Natural killer cell (primary cell): ENCODE results near the gene PHPT1. TPM values are rescaled to one million over a fixed set of nuclear protein-coding genes. Genes with fewer than 3 reads are reported as not detected.

Source experiments
- ATAC-seq, 3 donors: fragments of 150-1000 bp in 2 of 3; fragments of 200-7000 bp in 1 of 3; cut with Tn5 transposase; 1 replicate in 1 of 3; 2 replicates in 2 of 3; pipeline ENCODE4 v1.10.0; 2021; ENCODE audit warnings: mild to moderate bottlenecking in 2 of 3, moderate library complexity in 2 of 3
- DNase-seq, 2 donors: peaks; one replicate each; pipeline versions ENCODE4 v3.0.0 to v3.0.0-alpha.2; 2013 to 2021; ENCODE audit warnings: mixed read lengths in 1 of 2
- H3K27ac ChIP-seq: one replicate; pipeline ENCODE4 v1.5.1; 2013; ENCODE audit warnings: mild to moderate bottlenecking, low read length
- H3K27me3 ChIP-seq: one replicate; pipeline ENCODE4 v1.6.1; 2013; ENCODE audit warnings: low read length; ENCODE audit not compliant: control insufficient read depth, insufficient read depth
- H3K36me3 ChIP-seq: one replicate; pipeline ENCODE4 v1.6.1; 2013; ENCODE audit warnings: low read length; ENCODE audit not compliant: control insufficient read depth, insufficient read depth
- H3K4me1 ChIP-seq: one replicate; pipeline ENCODE4 v1.6.1; 2013; ENCODE audit warnings: low read length; ENCODE audit not compliant: control insufficient read depth, insufficient read depth
- H3K4me3 ChIP-seq: one replicate; pipeline ENCODE4 v1.5.1; 2013; ENCODE audit warnings: low read length
- H3K9me3 ChIP-seq: one replicate; pipeline ENCODE4 v1.6.1; 2013; ENCODE audit warnings: low read length; ENCODE audit not compliant: control insufficient read depth, insufficient read depth
- H3K27ac Mint-ChIP-seq, 2 donors: one replicate each; pipeline ENCODE4 v1.8.0; 2022; ENCODE audit warnings: mild to moderate bottlenecking in 2 of 2, mixed read lengths in 2 of 2, moderate library complexity in 1 of 2
- H3K27me3 Mint-ChIP-seq, 2 donors: one replicate each; pipeline ENCODE4 v1.8.0; 2022; ENCODE audit warnings: low read depth in 2 of 2, mixed read lengths in 2 of 2
- H3K36me3 Mint-ChIP-seq: one replicate; pipeline ENCODE4 v1.8.0; 2022; ENCODE audit warnings: mixed read lengths
- H3K4me1 Mint-ChIP-seq, 2 donors: one replicate each; pipeline ENCODE4 v1.8.0; 2022; ENCODE audit warnings: mixed read lengths in 2 of 2
- H3K4me3 Mint-ChIP-seq: one replicate; pipeline ENCODE4 v1.8.0; 2022; ENCODE audit warnings: mild to moderate bottlenecking, moderate library complexity, mixed read lengths
- H3K9me3 Mint-ChIP-seq, 2 donors: one replicate each; pipeline ENCODE4 v1.8.0; 2022; ENCODE audit warnings: mixed read lengths in 2 of 2
- WGBS: methylation state at CpG from one replicate; pipeline ENCODE4 v1.1.7; 2013; ENCODE audit warnings: missing lambda C conversion rate; ENCODE audit not compliant: insufficient coverage; 5-methylcytosine and 5-hydroxymethylcytosine counted together
- intact Hi-C: fragments of 100-400 bp; cut with micrococcal nuclease; formaldehyde crosslinking; loops from one replicate; pipeline ENCODE4 v1.14.2; 2022
- total RNA-seq, 4 donors: library from RNA; stranded (reverse); fragments of 120-200 nt in 1 of 4; gene quantifications; one replicate each; pipeline versions ENCODE4 v1.2.3 to v1.2.4, GENCODE V29; 2013 to 2022
- TF ChIP-seq, protein P1 (sequence below): fragments of 200-600 bp; IDR thresholded peaks from one replicate; pipeline ENCODE4 v1.8.0; 2022; ENCODE audit warnings: antibody characterized with exemption

Gene PHPT1
- total RNA-seq, 3 donors from 2014 or later (not counting 1 experiment from before 2014, with no cell fraction given): 63.5 to 69.8 (median 67.7) TPM

DNA sequence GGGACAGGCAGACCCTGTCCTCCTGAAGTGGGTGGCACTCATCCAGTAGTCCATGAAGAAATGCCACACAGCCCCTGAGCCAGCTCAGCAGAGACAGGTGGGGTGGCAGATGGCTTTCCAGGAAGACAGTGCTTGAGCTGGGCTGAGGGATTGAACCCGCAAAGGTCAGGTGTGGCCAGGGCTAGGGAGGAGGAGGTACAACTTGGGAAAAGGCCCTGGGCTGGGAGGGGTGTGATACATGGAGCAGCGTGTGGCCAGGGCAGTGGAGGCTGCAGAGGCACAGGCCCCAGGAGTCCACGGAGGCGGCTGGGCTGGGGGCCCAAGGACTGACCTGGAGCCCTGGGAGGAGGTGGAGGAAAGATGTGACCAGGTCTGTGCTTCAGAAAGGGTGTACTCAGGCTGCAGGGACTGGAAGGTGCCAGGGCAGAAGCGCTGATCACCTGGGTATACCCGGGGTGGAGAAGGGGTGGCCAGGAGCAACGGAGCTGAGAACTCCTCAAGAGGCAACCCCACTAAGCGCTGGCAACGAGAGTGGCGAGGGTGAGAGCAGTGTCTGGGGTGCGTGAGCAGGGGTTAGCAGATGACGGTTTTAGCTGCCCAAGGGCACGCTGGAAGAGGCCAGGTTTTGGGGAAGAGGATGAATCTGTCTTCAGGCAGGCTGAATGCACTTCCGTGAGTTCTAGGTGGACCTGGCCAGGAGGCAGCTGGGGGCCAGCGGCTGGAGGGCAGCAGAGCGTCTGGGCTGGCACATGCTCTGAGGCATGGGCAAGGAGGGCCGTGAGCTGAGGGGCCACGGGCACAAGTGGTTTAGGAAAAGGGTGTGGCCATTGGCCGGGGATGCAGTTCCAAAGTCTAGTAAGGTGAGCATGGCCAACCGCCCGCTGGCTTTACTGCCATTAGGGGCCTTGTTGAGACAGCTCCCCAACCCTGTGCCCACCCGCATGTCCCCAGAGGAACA lies 45.4 kb upstream of the PHPT1 start:
- ATAC-seq: no peak
- Mint-ChIP-seq H3K27ac (peak overlapping the region in 1 of 2 donors; percentile 20), H3K4me1 (peaks cover 19 to 44% of the 10 kb centered on the region in 2 donors), H3K36me3 (no peaks in the 10 kb centered on the region), H3K9me3 (no peaks in the 10 kb centered on the region), H3K4me3 (peak overlapping the region; percentile 21), H3K27me3 (peaks cover 0 to 9% of the 10 kb centered on the region in 2 donors)
- peaks cover 13% of the 10 kb centered on the region for H3K27me3 ChIP-seq
- 98% methylated on average over 22 of the region's 22 CpGs for WGBS
- intact Hi-C loops: no loop called here
- H3K4me3 ChIP-seq: no peak overlapping the region
- peaks cover 2% of the 10 kb centered on the region for H3K36me3 ChIP-seq
- TF ChIP-seq, protein P1, sequence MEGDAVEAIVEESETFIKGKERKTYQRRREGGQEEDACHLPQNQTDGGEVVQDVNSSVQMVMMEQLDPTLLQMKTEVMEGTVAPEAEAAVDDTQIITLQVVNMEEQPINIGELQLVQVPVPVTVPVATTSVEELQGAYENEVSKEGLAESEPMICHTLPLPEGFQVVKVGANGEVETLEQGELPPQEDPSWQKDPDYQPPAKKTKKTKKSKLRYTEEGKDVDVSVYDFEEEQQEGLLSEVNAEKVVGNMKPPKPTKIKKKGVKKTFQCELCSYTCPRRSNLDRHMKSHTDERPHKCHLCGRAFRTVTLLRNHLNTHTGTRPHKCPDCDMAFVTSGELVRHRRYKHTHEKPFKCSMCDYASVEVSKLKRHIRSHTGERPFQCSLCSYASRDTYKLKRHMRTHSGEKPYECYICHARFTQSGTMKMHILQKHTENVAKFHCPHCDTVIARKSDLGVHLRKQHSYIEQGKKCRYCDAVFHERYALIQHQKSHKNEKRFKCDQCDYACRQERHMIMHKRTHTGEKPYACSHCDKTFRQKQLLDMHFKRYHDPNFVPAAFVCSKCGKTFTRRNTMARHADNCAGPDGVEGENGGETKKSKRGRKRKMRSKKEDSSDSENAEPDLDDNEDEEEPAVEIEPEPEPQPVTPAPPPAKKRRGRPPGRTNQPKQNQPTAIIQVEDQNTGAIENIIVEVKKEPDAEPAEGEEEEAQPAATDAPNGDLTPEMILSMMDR: no peak
- DNase-seq: no peak
- no peaks in the 10 kb centered on the region for H3K9me3 ChIP-seq
- no peak overlapping the region for H3K27ac ChIP-seq
- peaks cover 44% of the 10 kb centered on the region for H3K4me1 ChIP-seq

DNA sequence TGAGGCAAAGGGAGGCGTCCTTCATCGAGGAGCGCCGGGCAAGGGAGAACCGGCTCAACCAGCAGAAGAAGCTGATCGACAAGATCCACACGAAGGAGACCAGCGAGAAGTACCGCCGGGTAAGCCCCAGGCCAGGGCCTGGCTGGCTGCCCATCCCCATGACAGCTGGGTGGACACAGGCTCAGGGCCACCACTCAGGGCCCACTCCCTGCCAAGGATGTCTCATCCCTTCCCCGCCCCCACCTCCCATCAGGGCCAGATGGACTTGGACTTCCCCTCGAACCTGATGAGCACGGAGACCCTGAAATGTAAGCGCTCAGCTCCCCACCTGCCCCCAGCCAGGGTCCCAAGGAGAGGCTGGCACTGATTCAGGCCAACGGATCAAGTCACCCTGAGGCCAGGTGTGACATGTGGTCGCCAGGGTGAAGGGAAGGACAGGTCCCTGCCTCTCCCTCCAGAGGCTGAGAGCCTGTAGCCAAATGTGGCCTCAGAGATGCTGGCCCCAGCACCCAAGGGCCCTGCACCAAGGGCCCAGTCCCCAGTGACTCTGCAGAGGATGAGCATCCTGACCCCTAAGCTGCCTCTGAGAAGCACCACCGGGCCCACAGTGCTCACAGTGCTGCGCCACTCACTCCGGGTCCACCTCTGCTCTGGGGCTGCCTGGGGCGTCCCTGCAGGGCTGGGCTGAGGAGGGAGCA lies 44.6 kb upstream of the PHPT1 start:
- intact Hi-C loops: loop anchor here (5.0 kb wide), 1 partner anchor 38 kb away; the partner anchor contains the start of gene AJM1
- DNase-seq (no peak), ATAC-seq (no peak)
- Mint-ChIP-seq H3K9me3 (no peaks in the 10 kb centered on the region), H3K36me3 (no peaks in the 10 kb centered on the region), H3K27me3 (peaks cover 0 to 9% of the 10 kb centered on the region in 2 donors), H3K4me3 (no peak overlapping the region), H3K27ac (no peak overlapping the region), H3K4me1 (peaks cover 26 to 45% of the 10 kb centered on the region in 2 donors)
- Histone ChIP-seq H3K27me3 (peaks cover 6% of the 10 kb centered on the region), H3K4me1 (peaks cover 44% of the 10 kb centered on the region), H3K27ac (no peak overlapping the region), H3K4me3 (no peak overlapping the region), H3K9me3 (no peaks in the 10 kb centered on the region), H3K36me3 (peaks cover 2% of the 10 kb centered on the region)
- TF ChIP-seq, protein P1: no peak
- 97% methylated on average over 20 of the region's 20 CpGs for WGBS

DNA sequence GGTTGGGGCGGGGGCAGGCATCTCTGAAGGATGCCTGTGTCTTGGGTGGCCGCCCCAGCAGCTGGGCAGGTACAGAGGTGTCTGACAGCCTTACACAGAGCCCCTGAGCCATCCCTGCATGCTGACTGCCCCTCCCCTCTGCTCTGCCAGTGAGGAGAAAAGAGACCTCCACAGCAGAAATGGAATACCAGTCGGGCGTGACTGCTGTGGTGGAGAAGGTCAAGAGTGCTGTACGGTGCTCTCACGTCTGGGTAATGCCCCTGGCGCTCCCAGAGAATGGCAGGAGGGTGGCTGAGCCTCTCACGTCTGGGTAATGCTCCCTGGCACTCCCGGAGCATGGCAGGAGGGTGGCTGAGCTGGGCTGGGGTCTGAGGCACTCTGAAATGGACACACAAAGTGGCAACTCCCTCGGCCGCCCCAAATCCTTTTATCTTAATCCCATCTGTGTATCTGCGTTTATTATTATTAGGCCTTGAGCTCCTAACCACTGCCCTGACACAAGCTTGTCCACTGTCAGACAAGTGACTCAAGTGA lies 43.9 kb upstream of the PHPT1 start:
- Histone ChIP-seq H3K27me3 (peaks cover 4% of the 10 kb centered on the region), H3K4me1 (peaks cover 42% of the 10 kb centered on the region), H3K36me3 (peaks cover 2% of the 10 kb centered on the region), H3K4me3 (no peak overlapping the region), H3K9me3 (no peaks in the 10 kb centered on the region), H3K27ac (no peak overlapping the region)
- H3K4me1 Mint-ChIP-seq: peaks cover 28 to 39% of the 10 kb centered on the region in 2 donors
- H3K27me3 Mint-ChIP-seq: peaks cover 0 to 9% of the 10 kb centered on the region in 2 donors
- ATAC-seq (no peak), DNase-seq (no peak)
- no peak overlapping the region for H3K27ac Mint-ChIP-seq
- 98% methylated on average over 12 of the region's 12 CpGs for WGBS
- H3K9me3 Mint-ChIP-seq: no peaks in the 10 kb centered on the region
- no peaks in the 10 kb centered on the region for H3K36me3 Mint-ChIP-seq
- intact Hi-C loops: loop anchor here (5.0 kb wide), 1 partner anchor 37 kb away; the partner anchor contains the start of gene AJM1
- peak overlapping the region; percentile 50 for H3K4me3 Mint-ChIP-seq
- TF ChIP-seq, protein P1: no peak
